ENCODE measurements around the gene RTBDN. TPM values are rescaled to one million over a fixed set of nuclear protein-coding genes. Genes with fewer than 3 reads are reported as not detected.

Gene RTBDN
- total and polyA plus RNA-seq, 10 of the 15 experiments (the other 5 are each of a cell fraction or from before 2014, with no cell fraction given), result 0.45 TPM; not detected in 9

DNA sequence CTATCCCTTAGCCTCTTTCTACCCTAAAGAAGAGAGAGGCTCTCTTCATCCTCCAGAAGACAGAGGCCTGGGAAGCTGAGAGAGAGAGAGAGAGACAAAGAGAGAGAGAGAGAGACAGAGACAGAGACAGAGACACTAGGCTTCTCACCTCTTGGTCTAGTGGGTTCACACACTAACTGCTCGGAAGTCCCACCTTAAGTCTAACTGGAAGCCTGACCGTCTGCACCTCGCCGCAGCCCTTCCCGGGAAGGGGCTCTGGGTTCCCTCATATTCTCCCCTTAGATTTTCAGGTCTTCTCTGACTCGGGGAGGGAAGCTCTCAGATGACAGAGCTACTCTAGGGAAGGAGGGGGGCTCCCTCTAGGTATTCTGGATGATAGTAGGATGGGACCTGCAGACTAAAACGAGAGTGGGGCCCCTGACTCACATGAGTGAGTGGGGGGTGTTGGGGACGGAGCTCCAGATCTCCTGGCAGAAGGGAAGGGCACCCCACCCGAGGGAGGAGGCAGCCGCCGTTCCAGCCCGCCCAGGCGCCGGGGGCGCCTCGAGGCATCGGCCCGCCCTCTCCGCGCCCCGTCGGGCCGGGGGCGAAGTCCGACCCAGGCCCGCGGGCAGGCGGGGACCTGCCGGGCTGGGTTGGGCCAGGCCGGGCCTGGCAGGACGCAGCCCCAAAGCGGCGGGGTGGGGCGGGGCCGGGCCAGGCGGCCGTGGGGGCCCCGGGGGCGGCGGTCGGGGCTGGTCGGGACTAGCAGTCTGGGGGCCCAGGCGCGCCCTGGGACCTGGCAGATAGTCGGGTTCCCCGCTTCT, 45.1 kb downstream of the RTBDN start (continued):
- TF ChIP-seq ZBTB4 (CRISPR knock-in tag; IDR thresholded peaks at IDR 0.05) (0 out of 2 replicates have a peak, but pooled peaks have one; percentile 9), POLR2AphosphoS5 (IDR thresholded peaks at IDR 0.05; ENCODE audit: low read length) (peak; percentile 28), TCF3 (IDR thresholded peaks at IDR 0.05; ENCODE audit: borderline replicate concordance, insufficient read depth, low read depth, low read length) (0 out of 2 replicates have a peak, but pooled peaks have one; percentile 8), MLLT1 (IDR thresholded peaks at IDR 0.05) (peak; percentile 96), ELK1 (IDR thresholded peaks at IDR 0.05; ENCODE audit: low read depth, low read length) (0 out of 2 replicates have a peak, but pooled peaks have one; percentile 30), ZNF207 (IDR thresholded peaks at IDR 0.05; ENCODE audit: borderline replicate concordance) (0 out of 2 replicates have a peak, but pooled peaks have one; percentile 58), SMAD5 (IDR thresholded peaks at IDR 0.05; ENCODE audit: low read depth) (peak; percentile 67; the same call in 1 of the 2 replicates), KAT2A (conservative IDR thresholded peaks at IDR 0.05; ENCODE audit: control insufficient read depth, low read depth, low read length) (no peak), NR2C1 (IDR thresholded peaks at IDR 0.05) (0 out of 2 replicates have a peak, but pooled peaks have one; percentile 12), IKZF2 (IDR thresholded peaks at IDR 0.05) (peak in 1 of 2 experiments; percentile 9; a peak in 1 of 4 replicates), LARP7 (IDR thresholded peaks at IDR 0.05) (no peak), ESRRA (IDR thresholded peaks at IDR 0.05; ENCODE audit: low read length) (0 out of 2 replicates have a peak, but pooled peaks have one; percentile 30), ZNF217 (IDR thresholded peaks at IDR 0.05) (peak; percentile 71; the same call in 1 of the 2 replicates), DPF2 (IDR thresholded peaks at IDR 0.05) (peak; percentile 15)
- TF ChIP-seq, protein P1, sequence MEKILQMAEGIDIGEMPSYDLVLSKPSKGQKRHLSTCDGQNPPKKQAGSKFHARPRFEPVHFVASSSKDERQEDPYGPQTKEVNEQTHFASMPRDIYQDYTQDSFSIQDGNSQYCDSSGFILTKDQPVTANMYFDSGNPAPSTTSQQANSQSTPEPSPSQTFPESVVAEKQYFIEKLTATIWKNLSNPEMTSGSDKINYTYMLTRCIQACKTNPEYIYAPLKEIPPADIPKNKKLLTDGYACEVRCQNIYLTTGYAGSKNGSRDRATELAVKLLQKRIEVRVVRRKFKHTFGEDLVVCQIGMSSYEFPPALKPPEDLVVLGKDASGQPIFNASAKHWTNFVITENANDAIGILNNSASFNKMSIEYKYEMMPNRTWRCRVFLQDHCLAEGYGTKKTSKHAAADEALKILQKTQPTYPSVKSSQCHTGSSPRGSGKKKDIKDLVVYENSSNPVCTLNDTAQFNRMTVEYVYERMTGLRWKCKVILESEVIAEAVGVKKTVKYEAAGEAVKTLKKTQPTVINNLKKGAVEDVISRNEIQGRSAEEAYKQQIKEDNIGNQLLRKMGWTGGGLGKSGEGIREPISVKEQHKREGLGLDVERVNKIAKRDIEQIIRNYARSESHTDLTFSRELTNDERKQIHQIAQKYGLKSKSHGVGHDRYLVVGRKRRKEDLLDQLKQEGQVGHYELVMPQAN (conservative IDR thresholded peaks at IDR 0.05), result peak; percentile 37; the same call in 1 of the 2 replicates
- TF ChIP-seq, protein P2, sequence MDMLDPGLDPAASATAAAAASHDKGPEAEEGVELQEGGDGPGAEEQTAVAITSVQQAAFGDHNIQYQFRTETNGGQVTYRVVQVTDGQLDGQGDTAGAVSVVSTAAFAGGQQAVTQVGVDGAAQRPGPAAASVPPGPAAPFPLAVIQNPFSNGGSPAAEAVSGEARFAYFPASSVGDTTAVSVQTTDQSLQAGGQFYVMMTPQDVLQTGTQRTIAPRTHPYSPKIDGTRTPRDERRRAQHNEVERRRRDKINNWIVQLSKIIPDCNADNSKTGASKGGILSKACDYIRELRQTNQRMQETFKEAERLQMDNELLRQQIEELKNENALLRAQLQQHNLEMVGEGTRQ (IDR thresholded peaks at IDR 0.05; ENCODE audit: borderline replicate concordance, low read depth, low read length), result no peak
- TF ChIP-seq, protein P3, sequence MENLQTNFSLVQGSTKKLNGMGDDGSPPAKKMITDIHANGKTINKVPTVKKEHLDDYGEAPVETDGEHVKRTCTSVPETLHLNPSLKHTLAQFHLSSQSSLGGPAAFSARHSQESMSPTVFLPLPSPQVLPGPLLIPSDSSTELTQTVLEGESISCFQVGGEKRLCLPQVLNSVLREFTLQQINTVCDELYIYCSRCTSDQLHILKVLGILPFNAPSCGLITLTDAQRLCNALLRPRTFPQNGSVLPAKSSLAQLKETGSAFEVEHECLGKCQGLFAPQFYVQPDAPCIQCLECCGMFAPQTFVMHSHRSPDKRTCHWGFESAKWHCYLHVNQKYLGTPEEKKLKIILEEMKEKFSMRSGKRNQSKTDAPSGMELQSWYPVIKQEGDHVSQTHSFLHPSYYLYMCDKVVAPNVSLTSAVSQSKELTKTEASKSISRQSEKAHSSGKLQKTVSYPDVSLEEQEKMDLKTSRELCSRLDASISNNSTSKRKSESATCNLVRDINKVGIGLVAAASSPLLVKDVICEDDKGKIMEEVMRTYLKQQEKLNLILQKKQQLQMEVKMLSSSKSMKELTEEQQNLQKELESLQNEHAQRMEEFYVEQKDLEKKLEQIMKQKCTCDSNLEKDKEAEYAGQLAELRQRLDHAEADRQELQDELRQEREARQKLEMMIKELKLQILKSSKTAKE (IDR thresholded peaks at IDR 0.05; ENCODE audit: low read depth, poor library complexity, severe bottlenecking), result peak; percentile 70
